Keratinocyte (primary cell): ENCODE measurements around the gene SPINK14. TPM values are rescaled to one million over a fixed set of nuclear protein-coding genes. Genes with fewer than 3 reads are reported as not detected.

ENCODE experiments used
- DNase-seq: peaks from one replicate; pipeline ENCODE4 v3.0.0-alpha.2; 2011; ENCODE audit warnings: low read depth, missing footprints, low spot score
- FAIRE-seq: peaks from 2 replicates; lab custom pipeline; 2011; peaks lifted over from hg19 to GRCh38; lab: Jason Lieb, UNC
- H2AFZ ChIP-seq: 2 replicates; pipeline ENCODE4 v1.6.0; 2012; ENCODE audit warnings: low read length, control low read depth, inconsistent platforms; ENCODE audit not compliant: control insufficient read depth
- H3K27ac ChIP-seq: 2 replicates; pipeline ENCODE4 v1.5.1; 2011; ENCODE audit warnings: low read length; ENCODE audit not compliant: control insufficient read depth, insufficient read depth
- H3K27me3 ChIP-seq: 3 replicates; pipeline ENCODE4 v1.6.0; 2011; ENCODE audit warnings: low read length; ENCODE audit not compliant: control insufficient read depth, insufficient read depth; ENCODE audit errors: extremely low read depth
- H3K36me3 ChIP-seq, 2 experiments: 2 replicates in 1 of 2; 3 replicates in 1 of 2; pipeline ENCODE4 v1.5.1; 2011; ENCODE audit warnings: low read length in 2 of 2, mild to moderate bottlenecking in 1 of 2; ENCODE audit not compliant: control insufficient read depth in 2 of 2, insufficient read depth in 2 of 2; ENCODE audit errors: extremely low read depth in 1 of 2
- H3K4me1 ChIP-seq: 3 replicates; pipeline ENCODE4 v1.5.1; 2011; ENCODE audit warnings: low read length; ENCODE audit not compliant: control insufficient read depth, insufficient read depth; ENCODE audit errors: extremely low read depth
- H3K4me2 ChIP-seq: 3 replicates; pipeline ENCODE4 v1.6.0; 2011; ENCODE audit warnings: low read depth, low read length; ENCODE audit not compliant: control insufficient read depth, insufficient read depth; ENCODE audit errors: extremely low read depth
- H3K4me3 ChIP-seq, 3 experiments: fragments of 200-600 bp in 1 of 3; sonication (generic) in 1 of 3; 2 replicates in 2 of 3; 3 replicates in 1 of 3; pipeline ENCODE4 v1.5.1; 2011 to 2016; ENCODE audit warnings: low read length in 3 of 3, mild to moderate bottlenecking in 3 of 3, control low read depth in 2 of 3, inconsistent platforms in 1 of 3, low read depth in 1 of 3, mixed read lengths in 1 of 3, mixed run types in 1 of 3, moderate library complexity in 1 of 3; ENCODE audit not compliant: control insufficient read depth in 2 of 3, insufficient read depth in 2 of 3; ENCODE audit errors: extremely low read depth in 1 of 3
- H3K79me2 ChIP-seq: 2 replicates; pipeline ENCODE4 v1.6.0; 2012; ENCODE audit warnings: low read length; ENCODE audit not compliant: control insufficient read depth, insufficient read depth
- H3K9ac ChIP-seq: 3 replicates; pipeline ENCODE4 v1.6.0; 2011; ENCODE audit warnings: low read length; ENCODE audit not compliant: control insufficient read depth, insufficient read depth; ENCODE audit errors: extremely low read depth
- H3K9me1 ChIP-seq: 3 replicates; pipeline ENCODE4 v1.6.0; 2011; ENCODE audit warnings: low read length; ENCODE audit not compliant: control insufficient read depth, insufficient read depth; ENCODE audit errors: extremely low read depth
- H3K9me3 ChIP-seq: 2 replicates; pipeline ENCODE4 v1.5.1; 2012; ENCODE audit warnings: low read depth, low read length; ENCODE audit not compliant: control insufficient read depth
- H4K20me1 ChIP-seq: 3 replicates; pipeline ENCODE4 v1.6.0; 2011; ENCODE audit warnings: low read length; ENCODE audit not compliant: control insufficient read depth, insufficient read depth; ENCODE audit errors: extremely low read depth
- CTCF ChIP-seq, 3 experiments: IDR thresholded peaks in 1 of 3; conservative IDR thresholded peaks in 1 of 3; optimal IDR thresholded peaks in 1 of 3; 2 replicates in 2 of 3; 3 replicates in 1 of 3; pipeline versions ENCODE3 to v1.5.1; 2011; ENCODE audit warnings: low read length in 3 of 3, mild to moderate bottlenecking in 3 of 3, moderate library complexity in 2 of 3, control low read depth in 1 of 3, inconsistent platforms in 1 of 3; ENCODE audit not compliant: insufficient read depth in 2 of 3; ENCODE audit errors: extremely low read depth in 1 of 3
- EZH2 ChIP-seq: IDR thresholded peaks from one replicate; pipeline ENCODE4 v1.6.1; 2012; ENCODE audit warnings: inconsistent platforms, mild to moderate bottlenecking, low read length, moderate library complexity
- dilution Hi-C: fragments of 300-500 bp; cut with MboI; formaldehyde crosslinking; loops from one replicate; pipeline ENCODE4 v1.7.0; 2020; ENCODE audit warnings: low sequenced_read_pairs; ENCODE audit not compliant: extremely low pct_ligation_motif_present
- polyA plus RNA-seq, 5 experiments: library from polyadenylated mRNA; depleted of rRNA in 3 of 5; stranded (reverse) in 3 of 5; stranded (forward) in 1 of 5; unstranded in 1 of 5; fragments of >200 nt; gene quantifications; 1 replicate in 1 of 5; 2 replicates in 3 of 5; 3 replicates in 1 of 5; pipeline versions ENCODE4 v1.2.1 to v1.2.3, GENCODE V29; 2011 to 2012; ENCODE audit warnings: missing spikeins in 2 of 5, low read depth in 1 of 5, low replicate concordance in 1 of 5

SPINK14 gene
- polyA plus RNA-seq, 1 donor (not counting 4 experiments of a cell fraction or from before 2014, with no cell fraction given), result not detected

GRCh38 chr5:148205865-148206264 lies 37.5 kb downstream of the SPINK14 start:
- Histone ChIP-seq H3K9me3 (no peaks in the 10 kb centered on the region), H3K27ac (no peak overlapping the region), H3K36me3 (no peaks in the 10 kb centered on the region), H2AFZ (no peak overlapping the region), H4K20me1 (no peaks in the 10 kb centered on the region), H3K9ac (no peak overlapping the region), H3K4me1 (peaks cover 28% of the 10 kb centered on the region), H3K79me2 (no peaks in the 10 kb centered on the region), H3K4me3 (no peak overlapping the region), H3K9me1 (no peaks in the 10 kb centered on the region), H3K4me2 (no peak overlapping the region), H3K27me3 (no peaks in the 10 kb centered on the region)
- FAIRE-seq, result no peak
- no peak for TF ChIP-seq EZH2
- no peak for TF ChIP-seq CTCF (optimal IDR thresholded peaks at IDR 0.05 in 1 of 3, IDR thresholded peaks at IDR 0.05 in 1 of 3, conservative IDR thresholded peaks at IDR 0.05 in 1 of 3; ENCODE audit: extremely low read depth in 1 of 3, insufficient read depth in 2 of 3, low read length in 3 of 3)
- dilution Hi-C loops, result no loop called here
- DNase-seq, result no peak

GRCh38 chr5:148206620-148207019 lies 38.3 kb downstream of the SPINK14 start:
- Histone ChIP-seq H3K27ac (no peak overlapping the region), H2AFZ (no peak overlapping the region), H3K9ac (no peak overlapping the region), H3K9me3 (no peaks in the 10 kb centered on the region), H3K36me3 (no peaks in the 10 kb centered on the region), H3K4me1 (peaks cover 28% of the 10 kb centered on the region), H3K79me2 (no peaks in the 10 kb centered on the region), H3K4me2 (no peak overlapping the region), H3K4me3 (no peak overlapping the region), H3K27me3 (no peaks in the 10 kb centered on the region), H4K20me1 (no peaks in the 10 kb centered on the region), H3K9me1 (no peaks in the 10 kb centered on the region)
- dilution Hi-C loops, result no loop called here
- DNase-seq (no peak), FAIRE-seq (no peak)
- no peak for TF ChIP-seq EZH2
- no peak for TF ChIP-seq CTCF (optimal IDR thresholded peaks at IDR 0.05 in 1 of 3, IDR thresholded peaks at IDR 0.05 in 1 of 3, conservative IDR thresholded peaks at IDR 0.05 in 1 of 3; ENCODE audit: extremely low read depth in 1 of 3, insufficient read depth in 2 of 3, low read length in 3 of 3)
